ENCODE data around the gene ZNF467. TPM values are rescaled to one million over a fixed set of nuclear protein-coding genes. Genes with fewer than 3 reads are reported as not detected.

ZNF467 gene
- total RNA-seq, 2 donors from 2014 or later, result 3.2 to 11.0 TPM

DNA sequence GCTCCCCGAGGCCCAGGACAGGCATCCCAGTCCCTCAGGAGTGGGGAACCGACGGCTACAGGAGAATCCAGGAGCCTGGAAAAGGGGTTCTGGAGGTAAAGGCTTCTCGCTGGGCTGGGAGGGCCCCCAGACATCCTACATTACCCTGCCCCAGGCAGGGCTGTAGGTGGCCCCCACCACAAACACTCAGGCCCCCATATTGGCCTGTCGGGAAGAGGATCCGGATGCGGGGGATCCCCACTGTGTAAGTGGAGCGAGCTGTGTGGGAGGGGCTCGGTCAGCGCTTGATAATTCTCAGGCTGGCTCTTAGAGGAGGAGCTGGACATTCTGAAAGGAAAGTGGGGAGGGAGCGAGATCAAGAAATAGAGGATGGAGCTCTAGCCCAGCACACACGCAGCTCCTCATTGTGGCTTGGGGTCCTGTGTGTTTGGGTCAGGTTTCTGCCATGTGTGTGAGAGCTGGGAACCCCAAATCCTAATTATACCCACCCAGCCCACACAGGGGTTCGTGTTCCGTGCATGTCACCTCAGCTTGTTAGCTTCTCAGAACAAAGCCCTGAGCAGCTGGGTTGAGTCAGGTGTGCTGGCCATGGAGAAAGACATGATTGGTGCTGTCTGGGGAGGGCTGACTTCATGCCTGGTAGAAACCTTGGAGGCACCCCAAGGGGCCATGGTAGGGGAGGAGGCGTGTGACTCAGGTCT, 49.4 kb downstream of the ZNF467 start:
- Histone ChIP-seq H3K9me3 (no peaks in the 10 kb centered on the region), H3K4me3 (no peak overlapping the region), H3K27ac (peak overlapping the region in 1 of 2 donors; percentile 31), H3K4me1 (peaks cover 0 to 29% of the 10 kb centered on the region in 2 donors), H3K27me3 (no peaks in the 10 kb centered on the region), H3K36me3 (peaks cover 82% of the 10 kb centered on the region)
- TF ChIP-seq, protein P1, sequence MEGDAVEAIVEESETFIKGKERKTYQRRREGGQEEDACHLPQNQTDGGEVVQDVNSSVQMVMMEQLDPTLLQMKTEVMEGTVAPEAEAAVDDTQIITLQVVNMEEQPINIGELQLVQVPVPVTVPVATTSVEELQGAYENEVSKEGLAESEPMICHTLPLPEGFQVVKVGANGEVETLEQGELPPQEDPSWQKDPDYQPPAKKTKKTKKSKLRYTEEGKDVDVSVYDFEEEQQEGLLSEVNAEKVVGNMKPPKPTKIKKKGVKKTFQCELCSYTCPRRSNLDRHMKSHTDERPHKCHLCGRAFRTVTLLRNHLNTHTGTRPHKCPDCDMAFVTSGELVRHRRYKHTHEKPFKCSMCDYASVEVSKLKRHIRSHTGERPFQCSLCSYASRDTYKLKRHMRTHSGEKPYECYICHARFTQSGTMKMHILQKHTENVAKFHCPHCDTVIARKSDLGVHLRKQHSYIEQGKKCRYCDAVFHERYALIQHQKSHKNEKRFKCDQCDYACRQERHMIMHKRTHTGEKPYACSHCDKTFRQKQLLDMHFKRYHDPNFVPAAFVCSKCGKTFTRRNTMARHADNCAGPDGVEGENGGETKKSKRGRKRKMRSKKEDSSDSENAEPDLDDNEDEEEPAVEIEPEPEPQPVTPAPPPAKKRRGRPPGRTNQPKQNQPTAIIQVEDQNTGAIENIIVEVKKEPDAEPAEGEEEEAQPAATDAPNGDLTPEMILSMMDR (IDR thresholded peaks at IDR 0.05), result no peak
- DNase-seq (ENCODE audit: low spot score), result no peak

DNA sequence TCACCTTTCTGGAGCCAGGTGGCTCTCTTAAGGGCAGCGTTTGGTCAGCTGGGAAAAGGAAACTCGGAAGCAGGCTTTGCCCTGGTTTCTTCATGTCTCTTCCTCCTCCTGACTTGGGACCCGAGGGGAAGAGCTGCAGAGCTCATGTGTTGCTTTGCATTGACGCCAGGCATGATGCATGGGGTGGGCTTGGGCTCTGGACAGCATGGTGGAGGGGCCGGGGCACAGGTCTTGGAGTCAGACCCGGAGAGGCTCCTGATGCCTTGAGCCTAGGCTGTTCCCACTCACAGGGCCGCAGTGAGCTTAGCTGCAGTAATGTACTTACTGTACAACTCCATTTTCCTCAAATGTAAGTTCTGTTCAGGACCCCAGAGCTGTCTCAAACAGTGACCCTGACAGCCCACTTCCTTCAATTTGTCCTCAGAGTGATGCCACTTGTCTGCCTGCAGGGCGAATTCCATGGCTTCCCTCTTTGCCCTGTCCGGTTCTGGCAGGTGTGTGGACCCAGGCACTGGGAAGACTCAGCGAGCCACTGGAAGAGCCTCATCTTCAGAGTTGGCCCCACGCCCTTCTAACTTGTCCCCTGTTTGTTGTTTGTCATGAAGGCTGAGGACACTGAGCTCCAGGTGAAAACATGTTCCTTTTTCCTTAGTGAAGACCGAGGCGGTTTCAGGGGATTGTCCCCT, 50.2 kb downstream of the ZNF467 start:
- H3K27ac ChIP-seq, result no peak overlapping the region

DNA sequence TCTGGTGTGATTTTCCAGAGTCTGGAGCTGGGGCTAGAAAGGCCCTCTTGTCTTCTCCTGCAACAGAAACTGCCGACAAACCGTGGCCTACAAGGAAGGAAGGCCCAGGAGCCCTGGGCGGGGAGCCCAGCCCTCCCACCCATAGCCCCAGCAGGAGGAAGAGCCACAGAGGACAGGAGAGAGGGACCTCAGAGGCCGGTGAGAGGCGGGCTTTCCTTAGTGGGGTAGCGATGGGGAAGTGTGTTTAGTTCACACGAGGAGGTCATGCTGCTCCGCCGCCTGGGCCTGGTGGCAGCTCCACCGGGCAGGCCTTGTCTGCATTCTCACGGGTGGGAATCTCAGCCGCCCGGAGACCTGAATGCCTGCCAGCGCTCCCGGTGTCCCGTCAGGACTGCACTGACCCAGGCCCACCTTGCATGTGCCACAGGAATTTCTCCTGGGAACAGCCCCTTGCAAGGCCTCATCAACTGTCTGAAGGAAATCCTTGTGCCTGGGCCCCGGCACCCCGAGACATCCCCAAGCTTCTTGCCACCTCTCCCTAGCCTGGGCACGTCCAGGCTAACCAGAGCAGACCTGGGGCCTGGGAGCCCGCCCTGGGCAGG, 50.9 kb downstream of the ZNF467 start:
- TF ChIP-seq, protein P1 (IDR thresholded peaks at IDR 0.05), result no peak
- no peak overlapping the region for H3K4me3 ChIP-seq
- no peak for DNase-seq (ENCODE audit: low spot score)
- peaks cover 67% of the 10 kb centered on the region for H3K36me3 ChIP-seq
- H3K4me1 ChIP-seq, result peaks cover 0 to 37% of the 10 kb centered on the region in 2 donors
- H3K9me3 ChIP-seq, result no peaks in the 10 kb centered on the region
- H3K27me3 ChIP-seq, result no peaks in the 10 kb centered on the region
- H3K27ac ChIP-seq, result peak overlapping the region; percentile 17 to 94

More for the DNA sequence above, 50.2 kb downstream of the ZNF467 start:
- H3K4me1 ChIP-seq, result peaks cover 0 to 30% of the 10 kb centered on the region in 2 donors
- no peak overlapping the region for H3K4me3 ChIP-seq
- H3K9me3 ChIP-seq, result no peaks in the 10 kb centered on the region
- TF ChIP-seq, protein P1 (IDR thresholded peaks at IDR 0.05), result no peak
- H3K27me3 ChIP-seq, result no peaks in the 10 kb centered on the region
- DNase-seq (ENCODE audit: low spot score), result no peak
- peaks cover 75% of the 10 kb centered on the region for H3K36me3 ChIP-seq

- peaks cover 0 to 46% of the 10 kb centered on the region in 2 donors for H3K4me1 ChIP-seq
- peak overlapping the region; percentile 94 for H3K27ac ChIP-seq
- H3K4me3 ChIP-seq, result no peak overlapping the region
- TF ChIP-seq, protein P1 (IDR thresholded peaks at IDR 0.05), result no peak
- peaks cover 54% of the 10 kb centered on the region for H3K36me3 ChIP-seq
- peak; percentile 56 for DNase-seq (ENCODE audit: low spot score)
- no peaks in the 10 kb centered on the region for H3K9me3 ChIP-seq
- H3K27me3 ChIP-seq, result no peaks in the 10 kb centered on the region
Observed at GRCh38 chr7:149721084-149721601, 52.2 kb downstream of the ZNF467 start.

DNA sequence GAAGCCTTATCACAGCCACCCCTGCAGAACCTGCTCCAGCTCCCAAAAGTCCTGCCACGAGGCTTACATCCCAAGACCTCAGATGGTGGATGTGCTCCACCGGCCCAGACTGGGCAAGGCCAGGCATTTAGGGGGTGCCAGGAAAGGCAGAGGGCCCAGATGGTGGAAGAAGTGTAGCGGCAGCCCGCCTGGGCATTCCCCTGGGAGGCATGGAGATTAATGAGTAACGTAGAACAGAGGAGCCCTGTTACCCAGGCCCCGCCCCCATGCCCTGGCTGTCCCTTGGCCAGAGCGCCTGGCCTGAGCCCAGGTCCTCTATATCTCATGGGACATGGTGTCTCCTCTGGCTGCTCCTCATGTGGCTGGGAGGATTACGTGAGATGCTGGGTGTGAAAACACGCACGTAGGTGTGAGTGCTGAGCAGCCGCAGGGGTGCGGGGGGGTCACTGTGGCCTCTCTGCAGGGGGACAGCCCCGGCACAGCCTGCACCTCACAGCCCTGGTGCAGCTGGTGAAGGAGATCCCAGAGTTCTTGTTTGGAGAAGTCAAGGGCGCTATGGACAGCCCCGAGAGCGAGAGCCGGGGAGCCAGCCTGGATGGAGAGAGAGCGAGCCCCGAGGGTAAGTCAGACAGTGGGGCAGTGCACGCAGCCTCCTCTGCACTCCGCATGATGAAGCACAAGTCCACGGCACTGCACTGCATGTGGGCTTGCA, 52.9 kb downstream of the ZNF467 start:
- Histone ChIP-seq H3K4me3 (peak overlapping the region in 1 of 2 donors; percentile 22), H3K9me3 (no peaks in the 10 kb centered on the region), H3K27me3 (no peaks in the 10 kb centered on the region), H3K4me1 (peaks cover 0 to 52% of the 10 kb centered on the region in 2 donors), H3K27ac (peak overlapping the region; percentile 94), H3K36me3 (peaks cover 48% of the 10 kb centered on the region)
- DNase-seq (ENCODE audit: low spot score), result peak; percentile 80
- TF ChIP-seq, protein P1 (IDR thresholded peaks at IDR 0.05), result no peak

Measured in right atrium auricular region (tissue), 2 donors.